NCI-H510A treated with DMSO at 0.1 percent for 48 hours (cell line): ENCODE results near the gene JOSD2.
"Not testable (repeated sequence)": the region's sequence is repeated elsewhere in the genome, so short reads cannot be mapped to it uniquely, and the experiment has no call there.

Experiments
- DNase-seq: peaks from one replicate; lab custom pipeline; 2025; lab: John Stamatoyannopoulos, UW

JOSD2 gene

GRCh38 chr19:50547385-50548190, 36.6 kb upstream of the JOSD2 start:
- DNase-seq: no peak

- DNase-seq: no peak
Observed at GRCh38 chr19:50546527-50547221, 35.7 kb upstream of the JOSD2 start.

GRCh38 chr19:50542943-50543342, 32.0 kb upstream of the JOSD2 start:
- no peak for DNase-seq

DNA sequence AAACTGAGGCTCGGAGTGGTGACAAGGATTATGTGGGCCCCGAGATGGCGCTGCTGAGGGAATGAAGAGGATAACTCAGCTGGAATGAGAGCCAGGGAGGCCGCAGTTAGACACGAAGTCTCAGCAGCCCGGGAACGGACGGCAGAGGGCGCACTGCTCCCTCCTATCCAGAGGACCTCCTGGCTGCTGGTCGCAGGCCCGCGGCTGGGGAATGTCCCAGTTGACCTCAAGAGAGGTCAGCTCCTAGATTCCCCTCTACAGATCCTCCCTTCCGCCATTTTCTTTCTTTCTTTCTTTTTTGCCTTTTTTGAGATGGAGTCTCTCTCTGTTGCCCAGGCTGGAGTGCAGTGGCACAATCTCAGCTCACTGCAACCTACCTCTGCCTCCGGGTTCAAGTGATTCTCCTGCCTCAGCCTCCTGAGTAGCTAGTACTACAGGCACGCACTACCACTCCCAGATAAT, 26.8 kb upstream of the JOSD2 start:
- DNase-seq: peak; percentile 20

- no peak for DNase-seq
Observed at GRCh38 chr19:50537306-50537685, 26.3 kb upstream of the JOSD2 start.

GRCh38 chr19:50536662-50537305, 25.8 kb upstream of the JOSD2 start:
- DNase-seq: no peak

- DNase-seq: no peak
Observed at GRCh38 chr19:50535672-50536187, 24.7 kb upstream of the JOSD2 start.

- DNase-seq: no peak
Observed at GRCh38 chr19:50534478-50534877, 23.5 kb upstream of the JOSD2 start.

GRCh38 chr19:50532952-50533351, 22.0 kb upstream of the JOSD2 start:
- DNase-seq: no peak

GRCh38 chr19:50531171-50531612, 20.2 kb upstream of the JOSD2 start:
- DNase-seq: no peak

DNA sequence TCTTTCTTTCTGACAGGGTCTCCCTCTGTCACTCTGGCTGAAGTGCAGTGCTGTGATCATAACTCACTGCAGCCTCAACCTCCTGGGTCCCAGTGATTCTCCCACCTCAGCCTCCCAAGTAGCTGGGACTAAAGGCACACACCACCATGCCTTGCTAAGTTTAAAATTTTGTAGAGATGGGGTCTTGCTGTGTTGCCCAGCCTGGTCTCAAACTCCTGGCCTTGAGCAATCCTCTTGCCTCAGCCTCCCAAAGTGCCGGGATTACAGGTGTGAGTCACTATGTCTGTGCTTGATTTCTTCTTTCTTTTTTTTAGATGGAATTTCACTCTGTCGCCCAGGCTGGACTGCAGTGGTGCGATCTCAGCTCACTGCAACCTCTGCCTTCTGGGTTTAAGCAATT, 17.1 kb upstream of the JOSD2 start:
- not testable (repeated sequence) for DNase-seq

GRCh38 chr19:50522881-50523280, 11.9 kb upstream of the JOSD2 start:
- no peak for DNase-seq

DNA sequence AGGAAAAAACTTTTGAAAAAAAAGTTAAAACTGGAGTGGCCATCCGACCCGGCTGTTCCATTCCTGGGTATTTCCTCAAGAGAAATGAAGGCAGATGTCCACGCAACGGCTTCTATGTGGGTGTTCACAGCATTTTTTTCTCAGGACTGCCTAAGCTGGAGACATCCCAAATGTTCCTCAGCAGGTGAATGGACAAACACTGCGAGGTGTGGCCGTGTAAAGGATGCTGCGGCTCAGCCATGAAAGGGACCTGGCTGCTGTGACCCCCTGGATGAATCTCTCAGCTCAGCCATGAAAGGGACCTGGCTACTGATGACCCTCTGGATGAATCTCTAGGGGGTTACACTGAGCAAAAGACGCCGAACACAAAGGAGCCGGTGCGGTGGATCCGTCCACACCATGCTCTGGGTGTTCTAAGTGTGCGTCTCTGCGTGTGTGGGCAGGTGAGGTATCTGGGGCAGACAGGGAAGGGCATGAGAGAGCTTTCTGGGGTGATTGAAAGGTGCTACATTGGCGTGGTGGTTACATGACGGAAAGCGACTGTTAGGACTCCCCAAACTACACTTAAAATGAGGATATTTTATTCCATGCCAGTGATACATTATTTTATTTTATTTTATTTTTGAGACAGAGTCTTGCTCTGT, 10.0 kb upstream of the JOSD2 start:
- DNase-seq: no peak

- no peak for DNase-seq
Observed at GRCh38 chr19:50519006-50519575, 8.1 kb upstream of the JOSD2 start.

GRCh38 chr19:50518091-50519005, 7.4 kb upstream of the JOSD2 start:
- no peak for DNase-seq

- no peak for DNase-seq
Observed at GRCh38 chr19:50517704-50518075, 6.7 kb upstream of the JOSD2 start.

DNA sequence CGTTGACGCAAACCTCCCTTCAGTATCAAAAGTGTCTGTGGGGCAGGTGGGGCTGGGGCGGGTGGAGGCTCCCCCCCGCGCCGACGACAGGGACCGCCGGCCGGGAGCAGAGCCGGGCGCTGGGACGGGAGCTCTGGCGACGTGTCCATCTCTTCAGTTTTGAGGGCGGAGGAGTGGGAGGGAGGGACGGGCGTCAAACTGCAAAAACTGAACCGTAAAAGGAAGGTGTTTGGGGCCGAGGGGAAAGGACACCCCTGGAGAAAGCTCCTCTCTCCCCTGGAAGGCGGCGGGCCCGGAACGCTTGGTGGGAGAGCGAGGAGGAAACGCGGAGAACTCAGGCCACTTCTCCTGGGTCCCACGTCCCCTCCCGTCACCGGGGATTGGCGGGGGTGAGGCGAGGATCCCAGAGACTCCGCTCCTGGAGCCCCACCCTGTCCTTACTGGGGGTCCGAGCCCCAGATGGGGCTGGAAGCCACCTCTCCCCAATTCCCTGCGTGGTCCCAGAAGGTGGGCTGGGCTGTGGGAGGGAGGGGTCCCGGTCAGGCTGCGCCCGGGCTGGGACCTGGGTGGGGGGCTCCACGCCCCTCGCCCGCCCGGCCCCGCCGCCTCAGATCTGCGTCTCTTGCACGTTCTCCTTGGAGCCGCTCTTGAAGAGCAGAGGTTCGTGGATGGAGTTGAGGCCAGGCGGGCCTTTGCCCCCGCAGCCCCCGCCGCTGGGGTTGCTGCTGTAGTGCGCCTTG, 6.1 kb upstream of the JOSD2 start:
- DNase-seq: no peak

DNA sequence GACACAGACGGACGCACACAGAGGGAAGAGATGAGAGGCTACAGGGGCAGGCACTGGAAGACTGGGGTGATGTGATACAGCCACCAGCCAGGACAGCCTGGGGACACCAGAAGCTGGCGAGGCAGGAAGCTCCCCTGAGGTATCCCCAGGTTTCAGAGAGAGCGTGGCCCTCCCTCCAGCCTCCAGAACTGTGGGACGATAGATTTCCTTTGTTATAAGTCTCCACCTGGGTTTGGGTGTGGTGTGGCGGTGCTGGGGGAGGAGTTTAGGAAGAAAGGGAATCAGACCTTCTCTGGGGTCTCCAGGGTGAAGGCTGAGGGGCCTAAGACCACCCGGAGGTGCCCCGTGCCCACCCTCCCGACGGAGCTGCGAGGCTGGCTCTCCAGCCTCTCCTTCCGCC, 5.5 kb upstream of the JOSD2 start:
- DNase-seq: no peak

DNA sequence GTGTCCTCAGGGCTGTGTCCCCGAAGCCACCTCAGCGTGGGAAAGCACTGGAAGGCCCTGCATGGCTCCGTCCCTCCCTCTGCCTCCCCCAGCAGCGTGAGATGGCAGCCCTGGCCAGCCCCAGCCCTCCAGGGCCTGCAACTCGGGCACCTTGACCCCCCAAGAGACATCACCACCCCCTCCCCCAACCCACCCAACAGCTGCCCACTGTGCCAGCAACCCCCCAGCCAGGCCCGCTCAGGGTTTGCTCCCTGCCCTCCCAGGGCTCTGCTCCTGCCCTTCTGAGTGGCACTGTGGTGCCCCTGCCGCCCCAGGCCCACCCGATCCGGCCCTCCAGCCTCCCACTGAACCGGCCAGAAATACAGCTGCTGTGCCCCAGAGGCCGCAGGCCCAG, 4.2 kb upstream of the JOSD2 start:
- no peak for DNase-seq
